Adipose tissue (tissue), 3 donors: ENCODE measurements around the gene NRG4. TPM values are rescaled to one million over a fixed set of nuclear protein-coding genes. Genes with fewer than 3 reads are reported as not detected.
"Not testable (repeated sequence)": the region's sequence is repeated elsewhere in the genome, so short reads cannot be mapped to it uniquely, and the experiment has no call there.

Experiments used
- H3K27ac ChIP-seq: one replicate; pipeline ENCODE4 v1.5.1; 2013; ENCODE audit warnings: low read depth, low read length
- WGBS, 3 donors: extraction: QIAGEN DNeasy Blood & Tissue Kit; methylation state at CpG; one replicate each; pipeline ENCODE4 v1.1.7; 2013; 5-methylcytosine and 5-hydroxymethylcytosine counted together
- polyA plus RNA-seq, 3 donors: library from polyadenylated mRNA; stranded (reverse); fragments of 200-250 nt; gene quantifications; one replicate each; pipeline ENCODE4 v1.2.3, GENCODE V29; 2013
- donor health status: healthy with polysubstance abuse.
- donor health status: Bipolar disorder and iron deficiency.
- donor health status: healthy.

NRG4 gene
- polyA plus RNA-seq, 3 donors, result 0.64 to 27.5 (median 0.79) TPM

DNA sequence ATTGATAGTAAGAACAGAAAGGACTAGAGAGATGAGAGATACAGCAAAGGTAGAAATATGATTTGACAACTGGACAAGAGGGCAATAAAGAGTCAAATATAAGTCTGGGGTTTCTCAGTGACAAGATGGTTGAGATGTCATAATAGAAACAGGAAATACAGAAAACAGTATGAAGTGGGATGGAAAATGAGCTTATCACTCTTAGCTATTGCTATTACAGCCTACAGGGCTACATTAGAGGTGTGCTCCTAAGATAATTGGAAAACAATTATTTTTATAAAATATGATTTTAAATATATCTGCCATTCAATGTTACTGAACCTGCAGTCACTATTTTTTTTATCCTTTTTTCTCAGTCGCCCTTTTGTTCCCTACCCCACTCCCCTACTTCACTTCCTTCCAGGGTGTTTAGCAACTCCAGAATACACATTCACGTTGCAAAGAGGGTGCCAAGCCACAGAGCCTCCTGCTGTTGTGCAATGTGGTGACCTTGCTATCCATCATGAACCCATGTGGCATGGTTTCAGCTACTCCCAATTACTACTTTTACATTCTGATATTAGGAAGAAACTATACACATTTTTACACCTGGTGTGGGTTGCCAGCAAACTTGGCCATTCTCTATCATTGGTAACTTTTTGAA, 6.0 kb downstream of the NRG4 start:
- WGBS, 3 donors, result 18 to 32% (median 20%) methylated on average over 2 of the region's 2 CpGs
- no peak overlapping the region for H3K27ac ChIP-seq

DNA sequence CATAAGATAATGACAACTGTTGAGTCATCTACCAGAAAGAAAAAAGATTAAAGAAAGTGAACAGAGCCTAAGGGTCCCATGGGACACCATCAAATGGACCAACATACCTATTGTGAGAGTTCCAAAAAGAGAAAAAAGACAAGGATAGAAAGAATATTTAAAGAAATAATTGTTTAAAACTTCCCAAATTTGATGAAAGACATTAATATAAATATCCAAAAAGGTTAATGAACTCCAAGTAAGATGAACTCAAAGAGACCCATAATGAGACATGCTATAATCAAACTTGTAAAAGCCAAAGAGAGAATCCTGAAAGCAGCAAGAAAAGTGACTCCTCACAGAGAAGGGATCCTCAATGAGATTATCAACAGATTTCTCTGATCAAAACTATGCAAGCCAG, 8.9 kb downstream of the NRG4 start:
- H3K27ac ChIP-seq, result no peak overlapping the region

DNA sequence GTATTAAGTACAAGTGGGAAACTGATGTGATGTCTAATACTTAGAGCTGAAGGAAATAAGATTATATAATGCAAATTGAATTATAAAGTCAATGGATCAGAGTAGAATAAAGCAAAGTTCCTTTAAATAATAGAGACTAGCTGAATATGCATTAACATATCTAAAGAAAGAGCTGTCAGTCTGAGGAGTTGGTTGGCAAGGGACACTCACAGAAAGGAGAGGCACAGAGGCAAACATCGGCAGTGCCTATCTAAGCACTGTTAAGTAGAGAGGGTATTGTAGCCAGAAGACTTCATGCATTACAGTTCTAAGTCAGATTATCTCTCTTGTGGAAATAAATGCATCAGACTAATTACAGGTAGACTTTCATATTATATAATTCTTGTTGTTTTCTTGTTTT, 16.6 kb downstream of the NRG4 start:
- H3K27ac ChIP-seq, result no peak overlapping the region
- 53 to 95% (median 90%) methylated on average over 1 of the region's 1 CpG for WGBS, 3 donors

DNA sequence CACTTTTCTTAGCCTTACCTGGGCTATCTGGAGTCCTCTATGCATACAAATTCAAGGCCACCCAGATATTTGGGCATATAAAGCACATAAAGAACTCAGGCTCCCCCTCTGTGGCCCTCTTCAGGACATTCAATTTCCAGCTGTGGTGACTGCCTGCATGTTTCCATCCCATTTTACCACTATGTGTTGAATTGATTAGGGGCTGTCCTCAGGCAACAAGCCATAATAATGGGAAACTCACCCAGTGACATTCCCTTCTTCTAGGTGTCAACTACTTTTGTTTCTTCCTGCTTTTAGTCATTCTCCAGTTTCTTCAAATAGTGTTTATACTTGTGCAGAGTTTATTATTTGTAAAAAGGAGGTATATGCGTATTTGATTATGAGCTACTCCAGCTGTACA, 18.0 kb downstream of the NRG4 start:
- WGBS, 3 donors, result 87 to 100% (median 99%) methylated on average over 1 of the region's 1 CpG

DNA sequence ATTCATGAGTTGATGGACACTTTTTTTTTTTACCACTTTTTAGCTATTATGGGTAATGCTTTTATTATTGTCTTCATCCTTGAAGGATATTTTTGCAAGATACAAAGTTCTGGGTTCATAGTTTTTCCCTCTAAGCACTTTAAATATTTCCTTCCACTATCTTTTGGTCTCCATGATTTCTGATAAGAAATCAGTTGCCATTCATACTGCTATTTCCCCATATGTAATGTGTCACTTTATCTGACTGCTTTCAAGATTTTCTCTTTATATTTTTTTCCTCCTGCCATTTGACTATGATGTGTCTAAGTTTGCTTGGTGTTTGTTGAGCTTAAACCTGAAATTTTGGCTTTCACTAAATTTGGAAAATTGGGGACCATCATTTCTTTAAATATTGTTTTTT, 19.3 kb downstream of the NRG4 start:
- no peak overlapping the region for H3K27ac ChIP-seq

More for the DNA sequence above, 18.0 kb downstream of the NRG4 start:
- no peak overlapping the region for H3K27ac ChIP-seq

DNA sequence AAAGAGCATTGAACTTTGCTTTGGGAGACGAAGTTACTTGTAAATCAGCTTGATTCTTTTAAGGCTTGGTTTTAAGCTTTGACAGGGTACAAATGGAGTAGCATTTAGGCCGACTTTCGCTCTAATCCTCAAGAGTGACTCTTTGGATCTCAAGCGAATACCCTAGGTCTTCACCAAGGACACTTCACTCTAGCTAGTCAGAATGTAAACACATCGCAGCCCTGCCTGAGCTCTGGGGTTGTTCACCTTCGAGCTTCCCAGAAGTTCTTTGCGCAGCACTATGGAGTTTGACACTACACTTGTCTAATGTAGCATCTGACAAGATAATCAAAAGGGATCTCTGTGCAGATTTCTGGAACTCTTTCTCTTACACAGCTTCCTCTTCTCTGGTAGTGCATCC, 22.3 kb downstream of the NRG4 start:
- 52 to 84% (median 75%) methylated on average over 7 of the region's 7 CpGs for WGBS, 3 donors
- H3K27ac ChIP-seq, result no peak overlapping the region

DNA sequence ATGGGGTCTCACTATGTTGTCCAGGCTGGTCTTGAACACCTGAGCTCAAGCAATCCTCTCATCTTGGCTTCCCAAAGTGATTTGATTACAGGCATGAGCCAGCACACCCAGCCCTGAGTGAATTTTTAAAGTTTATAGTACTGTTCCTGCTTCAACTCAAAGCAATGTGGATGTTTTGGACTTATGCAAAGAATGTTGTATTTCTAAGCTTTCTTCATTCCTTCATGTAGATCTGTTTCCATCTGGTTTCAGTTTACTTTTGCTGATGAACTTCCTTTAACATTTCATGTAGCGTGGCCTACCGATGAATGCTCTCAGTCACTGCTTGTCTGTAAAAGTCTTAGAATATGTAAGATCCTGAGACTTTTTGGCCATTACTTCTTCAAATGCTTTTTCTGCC, 23.2 kb downstream of the NRG4 start:
- no peak overlapping the region for H3K27ac ChIP-seq
- WGBS, 3 donors, result 79 to 89% (median 84%) methylated on average over 2 of the region's 2 CpGs

DNA sequence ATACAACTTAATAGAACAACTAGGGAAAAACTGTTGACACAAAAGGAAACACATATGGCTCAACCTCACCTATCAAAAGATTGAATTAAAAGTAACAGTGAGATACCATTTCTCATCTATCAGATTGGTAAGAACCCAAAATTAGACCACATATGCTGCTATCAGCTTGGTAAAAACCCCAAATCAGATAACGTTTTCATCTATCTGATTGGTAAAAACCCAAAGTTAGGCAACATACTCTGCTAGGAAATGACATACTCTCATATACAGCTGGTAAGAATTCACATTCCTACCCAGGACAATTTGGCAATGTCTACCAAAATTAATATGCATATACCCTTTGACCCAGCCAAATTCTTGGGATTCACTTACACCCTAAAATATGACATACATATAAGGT, 26.3 kb downstream of the NRG4 start:
- 32 to 58% (median 55%) methylated on average over 1 of the region's 1 CpG for WGBS, 3 donors
- H3K27ac ChIP-seq, result no peak overlapping the region

DNA sequence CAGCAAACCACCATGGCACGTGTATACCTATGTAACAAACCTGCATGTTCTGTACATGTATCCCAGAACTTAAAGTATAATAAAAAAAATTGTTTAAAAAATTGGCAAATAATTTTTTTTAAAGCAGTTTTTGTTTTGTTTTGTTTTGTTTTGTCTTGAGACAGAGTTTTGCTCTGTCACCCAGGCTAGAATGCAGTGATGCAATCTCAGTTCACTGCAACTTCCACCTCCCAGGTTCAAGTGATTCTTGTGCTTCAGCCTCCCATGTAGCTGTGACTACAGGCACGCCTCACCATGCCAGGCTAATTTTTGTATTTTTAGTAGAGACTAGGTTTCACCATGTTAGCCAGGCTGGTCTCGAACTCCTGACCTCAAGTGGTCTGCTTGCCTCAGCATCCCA, 27.5 kb downstream of the NRG4 start:
- not testable (repeated sequence) for H3K27ac ChIP-seq
- WGBS, 3 donors, result 91 to 94% (median 94%) methylated on average over 3 of the region's 3 CpGs

DNA sequence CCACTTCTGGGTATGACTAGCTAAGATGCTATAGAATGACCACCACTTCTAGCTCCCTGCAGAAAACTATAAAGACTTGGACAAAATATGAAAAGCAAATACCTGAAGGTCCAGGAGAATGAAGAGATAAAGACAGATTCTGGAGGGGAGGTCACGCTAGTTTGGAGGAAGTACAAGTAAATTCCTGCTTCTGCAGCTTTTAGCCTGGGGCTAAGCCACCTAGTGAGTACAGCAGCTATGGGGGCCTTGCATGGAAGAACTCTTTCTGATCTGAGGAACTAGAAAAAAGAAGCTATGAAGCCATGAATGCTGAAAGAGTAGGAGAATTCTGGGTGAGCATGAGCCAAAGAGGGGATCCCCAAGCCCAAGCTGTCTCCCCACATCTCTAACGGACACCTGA, 29.8 kb downstream of the NRG4 start:
- no peak overlapping the region for H3K27ac ChIP-seq
- WGBS, 3 donors, result 70 to 93% (median 88%) methylated on average over 2 of the region's 2 CpGs

DNA sequence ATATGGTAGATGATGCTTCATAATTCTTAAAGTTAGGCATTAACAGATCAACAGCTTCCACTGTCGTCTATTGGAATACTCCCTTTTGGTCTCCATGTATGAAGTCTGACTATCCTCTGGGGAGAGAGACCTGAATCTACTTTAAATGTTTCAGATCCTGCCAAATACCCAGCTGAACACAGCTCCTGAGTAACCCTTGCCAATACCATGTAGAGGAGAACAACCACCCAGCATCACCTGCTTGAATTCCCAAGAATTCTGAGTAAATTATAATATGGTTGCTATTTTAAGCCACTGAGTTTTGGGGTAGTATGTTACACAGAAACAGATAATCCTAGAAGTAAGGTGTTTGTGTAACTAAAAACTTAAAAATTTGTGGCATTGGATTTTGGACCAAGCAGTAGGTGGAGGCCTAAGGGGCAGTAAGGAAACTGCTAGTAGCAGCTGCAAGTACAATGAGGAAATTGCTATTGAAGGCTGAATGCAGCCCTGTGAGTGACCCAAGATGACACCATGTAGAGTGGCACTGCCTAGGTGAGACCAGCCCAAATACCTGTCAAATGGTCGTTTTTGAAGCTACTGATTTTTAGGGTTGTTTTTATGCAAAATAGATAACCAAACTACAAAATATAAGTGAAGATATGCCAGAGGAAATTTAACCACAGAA, 30.9 kb downstream of the NRG4 start:
- WGBS, 3 donors, result 37 to 73% (median 64%) methylated on average over 2 of the region's 2 CpGs
- no peak overlapping the region for H3K27ac ChIP-seq

DNA sequence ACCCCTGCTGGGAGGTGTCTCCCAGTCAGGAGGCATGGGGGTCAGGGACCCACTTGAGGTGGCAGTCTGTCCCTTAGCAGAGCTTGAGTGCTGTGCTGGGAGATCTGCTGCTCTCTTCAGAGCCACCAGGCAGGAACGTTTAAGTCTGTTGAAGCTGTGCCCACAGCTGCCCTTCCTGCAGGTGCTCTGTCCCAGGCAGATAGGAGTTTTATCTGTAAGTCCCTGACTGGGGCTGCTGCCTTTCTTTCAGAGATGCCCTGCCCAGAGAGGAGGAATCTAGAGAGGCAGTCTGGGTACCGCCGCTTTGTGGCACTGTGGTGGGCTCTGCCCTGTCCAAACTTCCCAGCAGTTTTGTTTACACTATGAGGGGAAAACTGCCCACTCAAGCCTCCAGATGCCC, 35.5 kb downstream of the NRG4 start:
- WGBS, 3 donors, result 78 to 93% (median 83%) methylated on average over 3 of the region's 3 CpGs
- H3K27ac ChIP-seq, result not testable (repeated sequence)

DNA sequence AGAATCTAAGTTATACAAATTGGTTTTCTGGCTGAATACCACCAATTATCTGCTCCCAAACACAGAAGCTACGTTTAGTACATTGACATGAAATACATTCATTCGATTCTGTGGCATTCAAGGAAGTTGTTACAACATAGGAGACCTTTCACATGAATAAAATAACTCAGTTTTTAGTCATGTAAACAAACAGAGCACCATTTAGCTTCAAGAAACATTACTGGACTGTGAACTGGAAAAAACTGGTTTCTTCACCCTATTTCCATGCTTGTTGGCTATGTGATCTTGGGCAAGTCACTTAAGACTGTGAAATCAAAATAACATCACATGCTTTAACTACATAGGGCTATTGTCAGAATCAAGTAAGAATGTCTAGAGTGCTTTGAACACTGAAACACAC, 46.2 kb downstream of the NRG4 start:
- H3K27ac ChIP-seq, result no peak overlapping the region
- 35 to 41% (median 37%) methylated on average over 2 of the region's 2 CpGs for WGBS, 3 donors

DNA sequence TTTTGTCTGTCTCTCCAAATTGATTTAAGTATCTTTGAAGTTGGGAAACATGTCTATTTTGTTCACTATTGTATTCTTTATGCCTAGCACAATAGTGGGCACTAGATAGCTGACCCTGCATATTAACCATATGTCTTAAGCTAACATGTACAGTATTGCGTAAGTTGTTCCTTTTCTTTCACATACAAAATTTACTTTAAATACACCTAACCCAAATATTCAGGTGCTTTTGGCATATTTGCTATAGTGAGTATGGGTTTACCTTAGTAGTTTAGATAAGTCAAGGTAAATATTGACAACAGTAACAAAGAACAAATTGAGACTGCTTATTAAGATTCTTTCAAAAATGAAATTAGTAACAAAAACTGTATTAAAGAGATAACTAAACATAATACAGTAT, 50.9 kb downstream of the NRG4 start:
- no peak overlapping the region for H3K27ac ChIP-seq
- WGBS, 3 donors, result 47 to 99% (median 94%) methylated on average over 1 of the region's 1 CpG

DNA sequence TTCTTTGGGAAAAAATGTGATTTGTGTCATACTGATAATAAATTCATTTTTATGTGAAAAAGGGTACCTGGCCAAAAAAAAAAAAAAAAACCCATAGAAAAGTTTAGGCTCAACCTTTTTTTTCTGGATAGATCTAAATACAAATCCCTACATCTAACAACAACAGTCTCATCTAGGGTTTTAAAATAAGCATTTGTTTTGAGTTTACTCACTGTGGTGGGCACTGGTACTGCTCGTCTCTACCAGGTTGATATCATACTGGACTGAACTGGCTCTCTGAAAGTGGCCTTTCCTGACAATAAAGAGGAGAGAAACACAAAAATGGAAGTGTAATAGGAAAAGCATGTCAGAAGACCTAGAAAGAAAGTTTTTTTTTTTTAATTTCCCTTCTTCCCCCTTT, 56.5 kb downstream of the NRG4 start:
- WGBS, 3 donors, result 67 to 88% (median 75%) methylated on average over 1 of the region's 1 CpG
- H3K27ac ChIP-seq, result no peak overlapping the region

DNA sequence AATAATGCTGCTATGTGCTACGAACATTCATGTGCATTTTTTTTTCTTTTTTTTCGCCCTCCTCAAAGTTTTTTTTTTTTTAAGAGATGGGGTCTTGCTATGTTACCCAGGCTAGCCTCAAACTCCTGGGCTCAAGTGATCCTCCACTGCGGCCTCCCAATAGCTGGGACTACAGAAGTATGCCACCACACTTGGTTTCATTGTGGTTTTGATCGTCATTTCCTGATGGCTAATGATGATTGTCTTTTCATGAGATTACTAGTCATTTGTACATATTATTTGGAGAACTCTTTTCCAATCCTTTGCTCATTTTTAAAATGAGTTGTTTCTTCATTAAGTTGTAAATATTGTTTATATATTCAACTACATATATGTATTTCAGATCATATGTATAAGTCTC, 59.7 kb downstream of the NRG4 start:
- WGBS, 3 donors, result 82 to 91% (median 85%) methylated on average over 4 of the region's 4 CpGs
- H3K27ac ChIP-seq, result no peak overlapping the region

DNA sequence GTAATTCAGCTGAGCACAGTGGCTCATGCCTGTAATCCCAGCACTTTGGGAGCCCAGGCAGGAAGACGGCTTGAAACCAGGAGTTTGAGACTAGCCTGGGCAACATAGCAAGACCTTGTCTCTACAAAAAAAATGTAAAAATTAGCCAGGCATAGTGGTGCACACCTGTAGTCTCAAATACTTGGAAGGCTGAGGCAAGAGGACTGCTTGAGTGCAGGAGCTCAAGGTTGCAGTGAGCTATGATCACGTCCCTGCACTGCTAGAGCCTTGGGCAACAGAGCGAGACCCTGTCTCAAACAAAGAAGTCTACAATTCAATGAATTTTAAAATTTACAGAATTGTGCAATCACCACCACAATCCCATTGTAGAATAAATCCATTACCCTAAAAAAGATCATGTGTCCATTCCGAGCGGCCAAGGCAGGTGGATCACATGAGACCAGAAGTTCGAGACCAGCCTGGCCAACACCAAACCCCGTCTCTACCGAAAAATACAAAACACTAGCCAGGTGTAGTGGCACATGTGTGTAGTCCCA, 63.4 kb downstream of the NRG4 start:
- WGBS, 3 donors, result 80 to 84% (median 81%) methylated on average over 8 of the region's 8 CpGs
- no peak overlapping the region for H3K27ac ChIP-seq

DNA sequence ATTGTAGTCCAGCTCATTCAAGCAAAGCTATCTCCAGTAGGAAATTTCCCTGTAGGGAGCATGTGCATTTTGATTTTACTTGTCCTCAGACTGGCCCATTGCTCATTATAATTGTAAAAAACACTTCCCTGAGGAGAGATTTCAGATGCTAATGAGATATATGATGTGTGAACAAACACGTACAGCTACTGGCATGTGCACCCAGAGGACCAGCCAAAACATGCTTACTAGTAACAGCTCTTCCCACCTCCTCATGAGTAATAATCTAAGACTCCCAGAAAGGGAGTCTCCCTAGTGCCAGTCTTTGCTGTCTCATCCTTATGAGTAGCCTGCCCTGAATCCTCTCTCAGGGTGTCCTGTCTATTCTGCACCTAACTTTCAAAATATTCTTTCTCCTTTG, 65.1 kb downstream of the NRG4 start:
- 63 to 68% (median 65%) methylated on average over 1 of the region's 1 CpG for WGBS, 3 donors
- H3K27ac ChIP-seq, result no peak overlapping the region

DNA sequence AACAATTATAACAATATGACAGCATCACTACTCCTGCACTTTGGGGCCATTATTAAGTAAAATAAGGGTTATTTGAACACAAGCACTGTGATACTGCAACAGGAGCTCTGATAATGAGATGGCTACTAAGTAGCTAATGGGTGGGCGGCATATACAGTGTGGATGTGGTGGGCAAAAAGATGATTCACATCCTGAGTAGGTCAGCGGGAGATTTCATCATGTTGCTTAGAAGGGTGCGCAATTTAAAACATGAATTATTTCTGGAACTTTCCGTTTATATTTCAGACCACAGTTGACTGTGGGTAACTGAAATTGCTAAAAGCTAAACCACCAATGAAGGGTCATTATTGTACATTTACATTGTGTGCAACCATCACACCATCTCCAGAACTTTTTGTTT, 66.3 kb downstream of the NRG4 start:
- no peak overlapping the region for H3K27ac ChIP-seq
- 42 to 88% (median 59%) methylated on average over 4 of the region's 4 CpGs for WGBS, 3 donors

DNA sequence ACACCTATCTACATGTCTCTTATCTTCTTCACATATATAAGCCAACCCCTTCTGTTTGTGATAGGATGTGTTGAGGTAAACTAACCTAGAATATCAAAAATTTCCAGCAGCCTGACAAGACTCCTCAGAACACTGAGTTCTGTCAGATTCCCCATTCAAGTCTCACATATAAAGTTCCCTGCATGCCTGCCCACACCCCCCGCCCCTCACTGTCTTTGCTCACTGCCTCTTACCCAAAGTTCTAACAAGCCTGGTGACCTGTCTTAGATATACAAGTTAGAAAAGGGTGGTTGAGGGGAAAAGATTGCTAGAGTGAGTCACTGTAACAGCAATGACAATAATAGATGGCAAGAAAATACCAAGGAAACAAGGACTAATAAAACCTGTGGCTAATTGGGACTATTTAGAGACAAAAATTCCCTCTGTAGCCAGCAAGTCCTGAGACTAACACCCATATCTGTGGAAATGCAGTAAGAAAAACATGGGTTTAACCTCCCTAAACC, 68.5 kb downstream of the NRG4 start:
- 58 to 80% (median 72%) methylated on average over 1 of the region's 1 CpG for WGBS, 3 donors
- H3K27ac ChIP-seq, result no peak overlapping the region
